Suprapubic skin (tissue), 3 donors: ENCODE data around the gene PDE4B.

ENCODE experiments used
- CTCF ChIP-seq, 2 donors: fragments of 200-600 bp in 1 of 2; fragments of 450-650 bp in 1 of 2; sonication (generic) in 1 of 2; IDR thresholded peaks; one replicate each; pipeline ENCODE4 v1.5.1; 2016 to 2019; ENCODE audit warnings: antibody characterized with exemption in 2 of 2, mild to moderate bottlenecking in 1 of 2, moderate library complexity in 1 of 2
- POLR2A ChIP-seq, 2 donors: fragments of 450-650 bp; IDR thresholded peaks; one replicate each; pipeline ENCODE4 v1.6.1; 2017; ENCODE audit warnings: antibody characterized with exemption in 2 of 2, mild to moderate bottlenecking in 2 of 2, moderate library complexity in 2 of 2

GRCh38 chr1:66316464-66317247 is 524.0 kb downstream of the PDE4B start:
- TF ChIP-seq CTCF (IDR thresholded peaks at IDR 0.05) (no peak), POLR2A (IDR thresholded peaks at IDR 0.05) (no peak)
